ENCODE data around the gene CTNNA3.

CTNNA3 gene

GRCh38 chr10:66192162-66192831 lies 1503.7 kb downstream of the CTNNA3 start:
- no peaks in the 10 kb centered on the region for H3K79me2 ChIP-seq (ENCODE audit: insufficient read depth, low read length)
- H3K9me2 ChIP-seq (replicated peaks; ENCODE audit: low read depth, low read length), result no peaks in the 10 kb centered on the region
- H3K36me3 ChIP-seq (ENCODE audit: insufficient read depth, low read length), result no peaks in the 10 kb centered on the region
- no peak overlapping the region for H3K4me2 ChIP-seq (ENCODE audit: low read depth, low read length, poor library complexity, severe bottlenecking)
- no peak overlapping the region for H3K9ac ChIP-seq (ENCODE audit: low read depth, low read length, poor library complexity, severe bottlenecking)
- H3K27me3 ChIP-seq (ENCODE audit: insufficient read depth, low read length, poor library complexity, severe bottlenecking), result no peaks in the 10 kb centered on the region
- H3K4me3 ChIP-seq (ENCODE audit: low read length, poor library complexity, severe bottlenecking), result no peak overlapping the region
- no peaks in the 10 kb centered on the region for H4K20me1 ChIP-seq (ENCODE audit: insufficient read depth, low read length, poor library complexity, severe bottlenecking)
- no peaks in the 10 kb centered on the region for H3K9me3 ChIP-seq (ENCODE audit: insufficient read depth, low read depth, low read length)
- no peaks in the 10 kb centered on the region for H3F3A ChIP-seq (ENCODE audit: low read depth)
- H2AFZ ChIP-seq (ENCODE audit: low read length), result no peak overlapping the region
- no peak for TF ChIP-seq EZH2phosphoT487 (IDR thresholded peaks at IDR 0.05; ENCODE audit: borderline replicate concordance)
- no peak for TF ChIP-seq CTCF (conservative IDR thresholded peaks at IDR 0.05; ENCODE audit: low read length)
- H3K4me1 ChIP-seq (ENCODE audit: insufficient read depth, low read length, poor library complexity, severe bottlenecking), result no peaks in the 10 kb centered on the region

GRCh38 chr10:66190413-66190812 lies 1505.6 kb downstream of the CTNNA3 start:
- Histone ChIP-seq H3K9me2 (replicated peaks; ENCODE audit: low read depth, low read length) (no peaks in the 10 kb centered on the region), H3K79me2 (ENCODE audit: insufficient read depth, low read length) (no peaks in the 10 kb centered on the region), H3K4me1 (ENCODE audit: insufficient read depth, low read length, poor library complexity, severe bottlenecking) (no peaks in the 10 kb centered on the region), H3K27me3 (ENCODE audit: insufficient read depth, low read length, poor library complexity, severe bottlenecking) (no peaks in the 10 kb centered on the region), H3K4me2 (ENCODE audit: low read depth, low read length, poor library complexity, severe bottlenecking) (no peak overlapping the region), H4K20me1 (ENCODE audit: insufficient read depth, low read length, poor library complexity, severe bottlenecking) (no peaks in the 10 kb centered on the region), H3K36me3 (ENCODE audit: insufficient read depth, low read length) (no peaks in the 10 kb centered on the region), H3F3A (ENCODE audit: low read depth) (no peaks in the 10 kb centered on the region), H3K9me3 (ENCODE audit: insufficient read depth, low read depth, low read length) (no peaks in the 10 kb centered on the region), H3K9ac (ENCODE audit: low read depth, low read length, poor library complexity, severe bottlenecking) (no peak overlapping the region), H2AFZ (ENCODE audit: low read length) (no peak overlapping the region), H3K4me3 (ENCODE audit: low read length, poor library complexity, severe bottlenecking) (no peak overlapping the region)
- no peak for TF ChIP-seq CTCF (conservative IDR thresholded peaks at IDR 0.05; ENCODE audit: low read length)
- no peak for TF ChIP-seq EZH2phosphoT487 (IDR thresholded peaks at IDR 0.05; ENCODE audit: borderline replicate concordance)

- no peaks in the 10 kb centered on the region for H3K9me2 ChIP-seq (replicated peaks; ENCODE audit: low read depth, low read length)
- H3F3A ChIP-seq (ENCODE audit: low read depth), result no peaks in the 10 kb centered on the region
- H3K9ac ChIP-seq (ENCODE audit: low read depth, low read length, poor library complexity, severe bottlenecking), result no peak overlapping the region
- no peaks in the 10 kb centered on the region for H3K4me1 ChIP-seq (ENCODE audit: insufficient read depth, low read length, poor library complexity, severe bottlenecking)
- no peak overlapping the region for H3K4me3 ChIP-seq (ENCODE audit: low read length, poor library complexity, severe bottlenecking)
- no peaks in the 10 kb centered on the region for H3K9me3 ChIP-seq (ENCODE audit: insufficient read depth, low read depth, low read length)
- no peaks in the 10 kb centered on the region for H3K36me3 ChIP-seq (ENCODE audit: insufficient read depth, low read length)
- TF ChIP-seq CTCF (conservative IDR thresholded peaks at IDR 0.05; ENCODE audit: low read length) (no peak), EZH2phosphoT487 (IDR thresholded peaks at IDR 0.05; ENCODE audit: borderline replicate concordance) (no peak)
- no peak overlapping the region for H3K4me2 ChIP-seq (ENCODE audit: low read depth, low read length, poor library complexity, severe bottlenecking)
- no peaks in the 10 kb centered on the region for H3K79me2 ChIP-seq (ENCODE audit: insufficient read depth, low read length)
- no peaks in the 10 kb centered on the region for H4K20me1 ChIP-seq (ENCODE audit: insufficient read depth, low read length, poor library complexity, severe bottlenecking)
- no peak overlapping the region for H2AFZ ChIP-seq (ENCODE audit: low read length)
- no peaks in the 10 kb centered on the region for H3K27me3 ChIP-seq (ENCODE audit: insufficient read depth, low read length, poor library complexity, severe bottlenecking)
Observed at GRCh38 chr10:66189271-66189670, 1506.7 kb downstream of the CTNNA3 start.
